ENCODE measurements around the gene SPIRE1. TPM values are rescaled to one million over a fixed set of nuclear protein-coding genes. Genes with fewer than 3 reads are reported as not detected.

Gene SPIRE1
- total and polyA plus RNA-seq, 8 donors: 3.1 to 24.4 (median 8.4) TPM

DNA sequence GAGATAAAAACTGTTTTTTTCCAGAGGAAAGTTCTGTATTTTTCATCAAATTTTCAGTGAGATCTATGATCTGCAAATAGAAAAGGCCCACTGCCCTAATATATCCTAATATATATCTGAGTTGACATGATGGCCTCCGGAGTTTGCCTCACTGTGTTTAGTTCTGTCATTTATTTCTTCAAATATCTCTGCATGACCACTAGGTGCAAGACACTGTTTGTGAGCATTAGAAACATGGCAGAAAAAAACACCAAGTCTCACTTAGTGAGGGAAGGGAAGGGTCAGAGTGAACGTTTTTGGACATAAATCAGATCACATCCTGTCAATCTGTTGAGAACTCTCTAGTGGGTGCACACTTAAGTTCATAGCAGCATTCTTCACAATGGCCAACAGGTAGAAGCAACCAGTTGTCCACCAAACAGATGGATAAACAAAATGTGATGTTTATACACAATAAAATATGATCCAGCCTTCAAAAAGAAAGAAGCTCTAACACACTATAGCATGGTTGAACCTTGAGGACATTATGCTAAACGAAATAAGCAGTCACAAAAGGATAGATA is 53.4 kb downstream of the SPIRE1 start:
- no peaks in the 10 kb centered on the region for H3K36me3 ChIP-seq
- no peak for DNase-seq
- no peak overlapping the region for H3K27ac ChIP-seq
- intact Hi-C loops (cut with DNase I; ENCODE audit: low total_unique reads): no loop called here
- TF ChIP-seq EP300 (IDR thresholded peaks at IDR 0.05) (no peak), POLR2AphosphoS5 (IDR thresholded peaks at IDR 0.05) (no peak), POLR2A (IDR thresholded peaks at IDR 0.05) (no peak)
- TF ChIP-seq, protein P1, sequence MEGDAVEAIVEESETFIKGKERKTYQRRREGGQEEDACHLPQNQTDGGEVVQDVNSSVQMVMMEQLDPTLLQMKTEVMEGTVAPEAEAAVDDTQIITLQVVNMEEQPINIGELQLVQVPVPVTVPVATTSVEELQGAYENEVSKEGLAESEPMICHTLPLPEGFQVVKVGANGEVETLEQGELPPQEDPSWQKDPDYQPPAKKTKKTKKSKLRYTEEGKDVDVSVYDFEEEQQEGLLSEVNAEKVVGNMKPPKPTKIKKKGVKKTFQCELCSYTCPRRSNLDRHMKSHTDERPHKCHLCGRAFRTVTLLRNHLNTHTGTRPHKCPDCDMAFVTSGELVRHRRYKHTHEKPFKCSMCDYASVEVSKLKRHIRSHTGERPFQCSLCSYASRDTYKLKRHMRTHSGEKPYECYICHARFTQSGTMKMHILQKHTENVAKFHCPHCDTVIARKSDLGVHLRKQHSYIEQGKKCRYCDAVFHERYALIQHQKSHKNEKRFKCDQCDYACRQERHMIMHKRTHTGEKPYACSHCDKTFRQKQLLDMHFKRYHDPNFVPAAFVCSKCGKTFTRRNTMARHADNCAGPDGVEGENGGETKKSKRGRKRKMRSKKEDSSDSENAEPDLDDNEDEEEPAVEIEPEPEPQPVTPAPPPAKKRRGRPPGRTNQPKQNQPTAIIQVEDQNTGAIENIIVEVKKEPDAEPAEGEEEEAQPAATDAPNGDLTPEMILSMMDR (IDR thresholded peaks at IDR 0.05): no peak
- H3K9me3 ChIP-seq: no peaks in the 10 kb centered on the region
- H3K27me3 ChIP-seq: no peaks in the 10 kb centered on the region
- peaks cover 0 to 24% (median 5%) of the 10 kb centered on the region in 4 donors for H3K4me1 ChIP-seq
- 70 to 80% (median 75%) methylated on average over 3 of the region's 3 CpGs for WGBS, 5 donors
- H3K4me3 ChIP-seq: no peak overlapping the region

DNA sequence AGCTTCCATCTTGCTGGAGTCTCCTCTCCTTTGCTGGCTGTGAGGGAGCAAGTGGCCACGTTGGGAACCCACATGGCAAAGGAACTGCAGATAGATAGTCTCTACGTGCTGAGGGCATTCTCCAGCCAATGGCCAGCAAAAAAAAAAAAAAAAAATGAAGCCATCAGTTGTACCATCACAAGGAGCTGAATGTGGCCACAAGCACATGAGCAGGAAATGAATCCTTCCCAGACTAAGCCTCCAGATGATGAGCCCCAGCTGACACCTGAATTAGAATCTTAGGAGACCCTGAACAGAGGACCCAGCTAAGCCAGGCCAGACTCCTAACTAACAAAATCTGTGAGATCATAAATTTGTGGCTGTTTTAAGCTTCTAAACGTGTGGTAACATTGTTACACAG is 57.9 kb downstream of the SPIRE1 start:
- intact Hi-C loops (cut with DNase I; ENCODE audit: low total_unique reads): no loop called here
- Histone ChIP-seq H3K36me3 (no peaks in the 10 kb centered on the region), H3K27me3 (no peaks in the 10 kb centered on the region), H3K9me3 (no peaks in the 10 kb centered on the region), H3K4me1 (peaks cover 0 to 23% (median 13%) of the 10 kb centered on the region in 4 donors), H3K27ac (no peak overlapping the region), H3K4me3 (no peak overlapping the region)
- WGBS, 5 donors: 59 to 69% (median 64%) methylated on average over 3 of the region's 3 CpGs
- no peak for TF ChIP-seq POLR2AphosphoS5 (IDR thresholded peaks at IDR 0.05)
- TF ChIP-seq EP300 (IDR thresholded peaks at IDR 0.05): no peak
- no peak for TF ChIP-seq POLR2A (IDR thresholded peaks at IDR 0.05)
- TF ChIP-seq, protein P1 (IDR thresholded peaks at IDR 0.05): no peak
- DNase-seq: no peak

DNA sequence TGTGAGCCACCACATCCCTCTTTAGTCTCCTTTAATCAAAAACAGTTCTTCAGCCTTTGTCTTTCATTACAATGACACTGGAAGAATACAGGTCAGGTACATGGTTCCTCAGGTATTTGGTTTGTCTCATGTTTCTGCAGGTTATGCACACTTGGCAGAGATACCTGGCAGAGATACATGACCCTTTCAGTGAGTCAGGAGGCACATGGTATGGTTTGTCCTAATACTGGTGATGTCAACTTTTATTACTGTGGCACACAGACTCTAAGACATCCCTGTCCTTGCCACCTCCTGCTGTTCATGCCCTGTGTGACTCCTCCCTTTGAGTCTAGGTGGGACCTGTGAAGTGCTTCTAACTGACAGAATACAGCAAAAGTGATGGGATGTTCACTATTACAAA is 58.4 kb downstream of the SPIRE1 start:
- no peaks in the 10 kb centered on the region for H3K27me3 ChIP-seq
- DNase-seq: no peak
- no peaks in the 10 kb centered on the region for H3K36me3 ChIP-seq
- no peak overlapping the region for H3K4me3 ChIP-seq
- intact Hi-C loops (cut with DNase I; ENCODE audit: low total_unique reads): no loop called here
- no peak overlapping the region for H3K27ac ChIP-seq
- H3K4me1 ChIP-seq: peaks cover 0 to 23% (median 13%) of the 10 kb centered on the region in 4 donors
- TF ChIP-seq POLR2AphosphoS5 (IDR thresholded peaks at IDR 0.05) (no peak), POLR2A (IDR thresholded peaks at IDR 0.05) (no peak), EP300 (IDR thresholded peaks at IDR 0.05) (no peak)
- TF ChIP-seq, protein P1 (IDR thresholded peaks at IDR 0.05): no peak
- no peaks in the 10 kb centered on the region for H3K9me3 ChIP-seq

DNA sequence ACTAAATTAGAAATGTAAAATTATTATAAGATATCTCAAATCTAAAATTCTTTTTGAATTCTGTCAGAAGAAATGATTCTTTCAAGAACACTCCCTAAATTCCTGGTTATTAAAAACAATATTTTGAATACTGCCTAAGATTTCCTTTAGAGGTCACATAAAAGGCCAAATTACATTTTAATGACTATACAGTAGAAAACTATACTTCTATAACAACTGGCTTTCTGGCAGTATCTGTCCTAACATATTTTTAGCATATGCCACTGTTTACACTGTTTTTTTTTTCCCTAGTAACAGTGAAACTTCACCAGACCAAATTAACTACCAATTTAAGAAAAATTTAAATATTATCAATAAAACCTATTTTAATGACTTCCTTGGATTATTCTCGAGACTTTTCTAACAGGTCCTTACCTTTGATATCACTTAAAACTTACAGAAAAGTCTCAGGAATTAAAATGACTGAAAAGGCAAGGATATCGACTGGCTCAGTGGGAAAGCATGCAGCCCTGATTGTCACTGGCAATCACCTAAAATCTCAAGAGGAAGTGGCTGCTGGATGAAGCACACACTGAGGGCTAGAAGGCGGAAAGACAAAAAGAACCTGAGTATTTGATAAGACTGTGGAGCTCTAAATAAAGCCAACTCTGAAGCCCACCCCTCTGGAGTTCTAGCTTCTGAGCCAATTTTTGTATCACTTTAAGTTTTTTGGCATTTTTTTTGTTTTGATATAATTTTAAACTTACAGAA is 59.6 kb downstream of the SPIRE1 start:
- Histone ChIP-seq H3K4me1 (peaks cover 0 to 23% (median 13%) of the 10 kb centered on the region in 4 donors), H3K27me3 (no peaks in the 10 kb centered on the region), H3K4me3 (no peak overlapping the region), H3K9me3 (no peaks in the 10 kb centered on the region), H3K27ac (no peak overlapping the region), H3K36me3 (no peaks in the 10 kb centered on the region)
- intact Hi-C loops (cut with DNase I; ENCODE audit: low total_unique reads): no loop called here
- no peak for TF ChIP-seq POLR2AphosphoS5 (IDR thresholded peaks at IDR 0.05)
- TF ChIP-seq, protein P1 (IDR thresholded peaks at IDR 0.05): no peak
- TF ChIP-seq EP300 (IDR thresholded peaks at IDR 0.05): no peak
- TF ChIP-seq POLR2A (IDR thresholded peaks at IDR 0.05): no peak
- DNase-seq: no peak
- 43 to 61% (median 53%) methylated on average over 3 of the region's 3 CpGs for WGBS, 5 donors

Measured in stomach (tissue), 9 donors.